ENCODE measurements around the gene PPFIBP1. TPM values are rescaled to one million over a fixed set of nuclear protein-coding genes. Genes with fewer than 3 reads are reported as not detected.

The PPFIBP1 gene
- total RNA-seq, 6 donors from 2014 or later: 67.5 to 129 (median 101) TPM

GRCh38 chr12:27688671-27689070 lies 164.7 kb downstream of the PPFIBP1 start:
- Histone ChIP-seq H3K9me3 (no peaks in the 10 kb centered on the region), H3K36me3 (peaks cover 12 to 100% (median 44%) of the 10 kb centered on the region in 4 donors), H3K27ac (no peak overlapping the region), H3K4me1 (no peaks in the 10 kb centered on the region), H3K27me3 (no peaks in the 10 kb centered on the region), H3K4me3 (no peak overlapping the region)
- no peak for TF ChIP-seq POLR2A (IDR thresholded peaks at IDR 0.05)
- no peak for TF ChIP-seq EP300 (IDR thresholded peaks at IDR 0.05)
- TF ChIP-seq POLR2AphosphoS5 (IDR thresholded peaks at IDR 0.05): no peak
- TF ChIP-seq CTCF (IDR thresholded peaks at IDR 0.05): no peak
- DNase-seq (no peak), ATAC-seq (ENCODE audit: low FRiP score in 2 of 2) (no peak)
- WGBS, 2 donors: 89 to 97% methylated on average over 3 of the region's 3 CpGs

- Histone ChIP-seq H3K36me3 (peaks cover 12 to 100% (median 48%) of the 10 kb centered on the region in 4 donors), H3K4me3 (no peak overlapping the region), H3K4me1 (no peaks in the 10 kb centered on the region), H3K9me3 (no peaks in the 10 kb centered on the region), H3K27ac (no peak overlapping the region), H3K27me3 (no peaks in the 10 kb centered on the region)
- DNase-seq (no peak), ATAC-seq (ENCODE audit: low FRiP score in 2 of 2) (no peak)
- TF ChIP-seq POLR2AphosphoS5 (IDR thresholded peaks at IDR 0.05) (no peak), CTCF (IDR thresholded peaks at IDR 0.05) (no peak), POLR2A (IDR thresholded peaks at IDR 0.05) (no peak), EP300 (IDR thresholded peaks at IDR 0.05) (no peak)
- 94 to 96% methylated on average over 13 of the region's 13 CpGs for WGBS, 2 donors
Observed at GRCh38 chr12:27689558-27690180, 165.7 kb downstream of the PPFIBP1 start.

GRCh38 chr12:27693403-27693802 lies 169.4 kb downstream of the PPFIBP1 start:
- Histone ChIP-seq H3K27me3 (no peaks in the 10 kb centered on the region), H3K9me3 (no peaks in the 10 kb centered on the region), H3K4me1 (no peaks in the 10 kb centered on the region), H3K27ac (no peak overlapping the region), H3K4me3 (no peak overlapping the region), H3K36me3 (peaks cover 12 to 87% (median 43%) of the 10 kb centered on the region in 4 donors)
- DNase-seq: no peak
- no peak for TF ChIP-seq CTCF (IDR thresholded peaks at IDR 0.05)
- TF ChIP-seq EP300 (IDR thresholded peaks at IDR 0.05): no peak
- TF ChIP-seq POLR2A (IDR thresholded peaks at IDR 0.05): no peak
- TF ChIP-seq POLR2AphosphoS5 (IDR thresholded peaks at IDR 0.05): no peak
- 87 to 94% methylated on average over 2 of the region's 2 CpGs for WGBS, 2 donors
- no peak for ATAC-seq (ENCODE audit: low FRiP score in 2 of 2)

- TF ChIP-seq POLR2A (IDR thresholded peaks at IDR 0.05): no peak
- no peak for TF ChIP-seq CTCF (IDR thresholded peaks at IDR 0.05)
- no peak for TF ChIP-seq EP300 (IDR thresholded peaks at IDR 0.05)
- no peak for TF ChIP-seq POLR2AphosphoS5 (IDR thresholded peaks at IDR 0.05)
- Histone ChIP-seq H3K27me3 (no peaks in the 10 kb centered on the region), H3K27ac (no peak overlapping the region), H3K9me3 (no peaks in the 10 kb centered on the region), H3K4me1 (no peaks in the 10 kb centered on the region), H3K4me3 (no peak overlapping the region), H3K36me3 (peaks cover 3 to 64% (median 30%) of the 10 kb centered on the region in 4 donors)
- DNase-seq: no peak
- 88 to 93% methylated on average over 6 of the region's 6 CpGs for WGBS, 2 donors
- ATAC-seq (ENCODE audit: low FRiP score in 2 of 2): no peak
Observed at GRCh38 chr12:27695556-27696292, 171.7 kb downstream of the PPFIBP1 start.

Data from upper lobe of left lung (tissue), 6 donors.